GM23338 (cell line): ENCODE data around the gene ABAT. TPM values are rescaled to one million over a fixed set of nuclear protein-coding genes. Genes with fewer than 3 reads are reported as not detected.

Experiments used
- ATAC-seq: fragments of 200-7000 bp; cut with Tn5 transposase; 3 replicates; pipeline ENCODE4 v1.9.1; 2020
- DNase-seq: peaks from one replicate; pipeline ENCODE4 v3.0.0-alpha.2; 2015; ENCODE audit warnings: low spot score
- H2AFZ ChIP-seq: fragments of 200-600 bp; sonication (generic); 2 replicates; pipeline ENCODE4 v1.8.0; 2016; ENCODE audit warnings: antibody characterized with exemption, mild to moderate bottlenecking, moderate library complexity
- H3F3A ChIP-seq: fragments of 200-600 bp; sonication (generic); replicated peaks from 2 replicates; pipeline ENCODE4 v1.8.0; 2017; ENCODE audit warnings: antibody characterized with exemption, mixed run types, low read depth
- H3K27ac ChIP-seq: fragments of 200-600 bp; sonication (generic); 2 replicates; pipeline ENCODE4 v1.6.1; 2016; ENCODE audit warnings: low read depth
- H3K27me3 ChIP-seq: fragments of 200-600 bp; sonication (generic); 2 replicates; pipeline ENCODE4 v1.8.0; 2016; ENCODE audit warnings: mild to moderate bottlenecking, mixed run types, moderate library complexity; ENCODE audit not compliant: insufficient read depth
- H3K36me3 ChIP-seq: fragments of 200-600 bp; sonication (generic); 2 replicates; pipeline ENCODE4 v1.8.0; 2016; ENCODE audit warnings: mild to moderate bottlenecking; ENCODE audit not compliant: insufficient read depth
- H3K4me1 ChIP-seq: fragments of 200-600 bp; sonication (generic); 2 replicates; pipeline ENCODE4 v1.8.0; 2016; ENCODE audit warnings: mild to moderate bottlenecking, moderate library complexity; ENCODE audit not compliant: insufficient read depth
- H3K4me2 ChIP-seq: fragments of 200-600 bp; sonication (generic); 2 replicates; pipeline ENCODE4 v1.7.1; 2017; ENCODE audit warnings: mixed run types
- H3K4me3 ChIP-seq: fragments of 200-600 bp; sonication (generic); 2 replicates; pipeline ENCODE4 v1.6.1; 2016; ENCODE audit warnings: mixed run types
- H3K79me2 ChIP-seq: fragments of 200-600 bp; sonication (generic); replicated peaks from 2 replicates; pipeline ENCODE4 v1.8.0; 2017; ENCODE audit warnings: mild to moderate bottlenecking; ENCODE audit not compliant: insufficient read depth
- H3K9me2 ChIP-seq: fragments of 200-600 bp; sonication (generic); 2 replicates; pipeline ENCODE4 v1.8.0; 2017; ENCODE audit not compliant: insufficient read depth
- H4K20me1 ChIP-seq: fragments of 200-600 bp; sonication (generic); replicated peaks from 2 replicates; pipeline ENCODE4 v1.8.0; 2017; ENCODE audit warnings: mild to moderate bottlenecking; ENCODE audit not compliant: insufficient read depth
- H3K27ac Mint-ChIP-seq: 2 replicates; pipeline ENCODE4 v1.8.0; 2020; ENCODE audit warnings: inconsistent platforms, mild to moderate bottlenecking, moderate library complexity, mixed read lengths
- H3K27me3 Mint-ChIP-seq: 3 replicates; pipeline ENCODE4 v1.8.0; 2022; ENCODE audit warnings: low read depth, mild to moderate bottlenecking, moderate library complexity, mixed read lengths, inconsistent platforms; ENCODE audit not compliant: insufficient read depth, poor library complexity
- H3K36me3 Mint-ChIP-seq: 3 replicates; pipeline ENCODE4 v1.8.0; 2021; ENCODE audit warnings: low read depth, mild to moderate bottlenecking, inconsistent platforms, moderate library complexity, mixed read lengths
- H3K4me1 Mint-ChIP-seq: 3 replicates; pipeline ENCODE4 v1.8.0; 2020; ENCODE audit warnings: mild to moderate bottlenecking, inconsistent platforms, mixed read lengths
- H3K4me3 Mint-ChIP-seq: 3 replicates; pipeline ENCODE4 v1.8.0; 2021; ENCODE audit warnings: moderate library complexity, mild to moderate bottlenecking, inconsistent platforms, mixed read lengths
- H3K9me3 Mint-ChIP-seq: 3 replicates; pipeline ENCODE4 v1.8.0; 2020; ENCODE audit warnings: moderate library complexity, mild to moderate bottlenecking, inconsistent platforms, mixed read lengths
- EZH2 ChIP-seq: fragments of 200-600 bp; sonication (generic); IDR thresholded peaks from one replicate; pipeline ENCODE4 v1.8.0; 2017; ENCODE audit warnings: antibody characterized with exemption, mild to moderate bottlenecking, low read depth; ENCODE audit not compliant: unreplicated experiment
- EZH2phosphoT487 ChIP-seq: fragments of 200-600 bp; sonication (generic); IDR thresholded peaks from one replicate; pipeline ENCODE4 v1.8.1; 2018; ENCODE audit warnings: antibody characterized with exemption; ENCODE audit not compliant: unreplicated experiment
- JUNB ChIP-seq: IDR thresholded peaks from one replicate; pipeline ENCODE4 v1.6.1; 2016; ENCODE audit warnings: antibody characterized with exemption; ENCODE audit not compliant: unreplicated experiment
- NANOG ChIP-seq: IDR thresholded peaks from 2 replicates; pipeline ENCODE4 v1.6.1; 2016; ENCODE audit warnings: antibody characterized with exemption, borderline replicate concordance
- POLR2AphosphoS5 ChIP-seq: IDR thresholded peaks from 2 replicates; pipeline ENCODE4 v1.6.1; 2016; ENCODE audit warnings: antibody characterized with exemption, low read depth
- ZNF114 ChIP-seq: fragments of 250-450 bp; sonication (Bioruptor Pico); IDR thresholded peaks from 2 replicates; pipeline ENCODE4 v1.5.0; 2020; ENCODE audit warnings: mild to moderate bottlenecking, moderate library complexity
- polyA plus RNA-seq: library from polyadenylated mRNA; unstranded; fragments of >200 nt; fragmentation: Nextera tagmentation; extraction: Ambion mirVana; gene quantifications from 2 replicates; pipeline ENCODE4 v1.2.1, GENCODE V29; 2016
- total RNA-seq: library from RNA; depleted of rRNA; stranded (reverse); fragments of >200 nt; shearing (Covaris generic); gene quantifications from 2 replicates; pipeline ENCODE4 v1.2.3, GENCODE V29; 2014
- TF ChIP-seq, protein P1 (sequence below): fragments of 250-450 bp; sonication (Bioruptor Pico); IDR thresholded peaks from 2 replicates; pipeline ENCODE4 v1.5.0; 2020; ENCODE audit warnings: mild to moderate bottlenecking, moderate library complexity
- TF ChIP-seq, protein P2 (sequence below): IDR thresholded peaks from one replicate; pipeline ENCODE4 v1.6.1; 2018; ENCODE audit warnings: antibody characterized with exemption; ENCODE audit not compliant: unreplicated experiment

ABAT gene
- total and polyA plus RNA-seq, 2 experiments from 2014 or later: 4.4 to 8.8 TPM

DNA sequence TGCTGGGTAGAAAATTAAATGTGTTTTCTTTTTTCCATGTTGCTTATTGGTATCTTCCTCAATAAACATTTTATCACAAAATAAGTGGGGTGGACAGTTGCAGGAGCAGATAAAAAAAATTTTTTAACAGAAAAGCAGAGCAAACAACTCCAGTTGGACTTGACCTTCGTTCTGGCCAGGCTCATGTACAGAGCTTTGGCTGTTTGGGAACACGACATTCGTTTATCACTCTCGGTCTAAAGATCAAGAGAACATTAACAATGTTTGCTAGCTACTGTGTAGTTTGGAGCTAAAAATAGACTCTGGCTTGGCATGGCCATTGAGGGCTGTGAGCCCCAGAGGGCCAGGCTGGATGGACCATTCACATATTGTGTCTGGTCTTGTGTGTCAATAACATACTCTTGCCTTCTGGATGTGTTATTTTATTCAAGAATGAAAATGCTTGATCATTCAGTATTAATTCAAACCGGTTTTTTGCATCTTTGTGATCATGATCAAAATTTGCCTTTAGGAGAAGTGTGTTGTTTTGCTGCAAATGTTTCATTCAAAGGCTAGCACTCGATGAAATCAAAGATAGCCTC is 66.4 kb downstream of the ABAT start:
- DNase-seq: no peak
- TF ChIP-seq, protein P1, sequence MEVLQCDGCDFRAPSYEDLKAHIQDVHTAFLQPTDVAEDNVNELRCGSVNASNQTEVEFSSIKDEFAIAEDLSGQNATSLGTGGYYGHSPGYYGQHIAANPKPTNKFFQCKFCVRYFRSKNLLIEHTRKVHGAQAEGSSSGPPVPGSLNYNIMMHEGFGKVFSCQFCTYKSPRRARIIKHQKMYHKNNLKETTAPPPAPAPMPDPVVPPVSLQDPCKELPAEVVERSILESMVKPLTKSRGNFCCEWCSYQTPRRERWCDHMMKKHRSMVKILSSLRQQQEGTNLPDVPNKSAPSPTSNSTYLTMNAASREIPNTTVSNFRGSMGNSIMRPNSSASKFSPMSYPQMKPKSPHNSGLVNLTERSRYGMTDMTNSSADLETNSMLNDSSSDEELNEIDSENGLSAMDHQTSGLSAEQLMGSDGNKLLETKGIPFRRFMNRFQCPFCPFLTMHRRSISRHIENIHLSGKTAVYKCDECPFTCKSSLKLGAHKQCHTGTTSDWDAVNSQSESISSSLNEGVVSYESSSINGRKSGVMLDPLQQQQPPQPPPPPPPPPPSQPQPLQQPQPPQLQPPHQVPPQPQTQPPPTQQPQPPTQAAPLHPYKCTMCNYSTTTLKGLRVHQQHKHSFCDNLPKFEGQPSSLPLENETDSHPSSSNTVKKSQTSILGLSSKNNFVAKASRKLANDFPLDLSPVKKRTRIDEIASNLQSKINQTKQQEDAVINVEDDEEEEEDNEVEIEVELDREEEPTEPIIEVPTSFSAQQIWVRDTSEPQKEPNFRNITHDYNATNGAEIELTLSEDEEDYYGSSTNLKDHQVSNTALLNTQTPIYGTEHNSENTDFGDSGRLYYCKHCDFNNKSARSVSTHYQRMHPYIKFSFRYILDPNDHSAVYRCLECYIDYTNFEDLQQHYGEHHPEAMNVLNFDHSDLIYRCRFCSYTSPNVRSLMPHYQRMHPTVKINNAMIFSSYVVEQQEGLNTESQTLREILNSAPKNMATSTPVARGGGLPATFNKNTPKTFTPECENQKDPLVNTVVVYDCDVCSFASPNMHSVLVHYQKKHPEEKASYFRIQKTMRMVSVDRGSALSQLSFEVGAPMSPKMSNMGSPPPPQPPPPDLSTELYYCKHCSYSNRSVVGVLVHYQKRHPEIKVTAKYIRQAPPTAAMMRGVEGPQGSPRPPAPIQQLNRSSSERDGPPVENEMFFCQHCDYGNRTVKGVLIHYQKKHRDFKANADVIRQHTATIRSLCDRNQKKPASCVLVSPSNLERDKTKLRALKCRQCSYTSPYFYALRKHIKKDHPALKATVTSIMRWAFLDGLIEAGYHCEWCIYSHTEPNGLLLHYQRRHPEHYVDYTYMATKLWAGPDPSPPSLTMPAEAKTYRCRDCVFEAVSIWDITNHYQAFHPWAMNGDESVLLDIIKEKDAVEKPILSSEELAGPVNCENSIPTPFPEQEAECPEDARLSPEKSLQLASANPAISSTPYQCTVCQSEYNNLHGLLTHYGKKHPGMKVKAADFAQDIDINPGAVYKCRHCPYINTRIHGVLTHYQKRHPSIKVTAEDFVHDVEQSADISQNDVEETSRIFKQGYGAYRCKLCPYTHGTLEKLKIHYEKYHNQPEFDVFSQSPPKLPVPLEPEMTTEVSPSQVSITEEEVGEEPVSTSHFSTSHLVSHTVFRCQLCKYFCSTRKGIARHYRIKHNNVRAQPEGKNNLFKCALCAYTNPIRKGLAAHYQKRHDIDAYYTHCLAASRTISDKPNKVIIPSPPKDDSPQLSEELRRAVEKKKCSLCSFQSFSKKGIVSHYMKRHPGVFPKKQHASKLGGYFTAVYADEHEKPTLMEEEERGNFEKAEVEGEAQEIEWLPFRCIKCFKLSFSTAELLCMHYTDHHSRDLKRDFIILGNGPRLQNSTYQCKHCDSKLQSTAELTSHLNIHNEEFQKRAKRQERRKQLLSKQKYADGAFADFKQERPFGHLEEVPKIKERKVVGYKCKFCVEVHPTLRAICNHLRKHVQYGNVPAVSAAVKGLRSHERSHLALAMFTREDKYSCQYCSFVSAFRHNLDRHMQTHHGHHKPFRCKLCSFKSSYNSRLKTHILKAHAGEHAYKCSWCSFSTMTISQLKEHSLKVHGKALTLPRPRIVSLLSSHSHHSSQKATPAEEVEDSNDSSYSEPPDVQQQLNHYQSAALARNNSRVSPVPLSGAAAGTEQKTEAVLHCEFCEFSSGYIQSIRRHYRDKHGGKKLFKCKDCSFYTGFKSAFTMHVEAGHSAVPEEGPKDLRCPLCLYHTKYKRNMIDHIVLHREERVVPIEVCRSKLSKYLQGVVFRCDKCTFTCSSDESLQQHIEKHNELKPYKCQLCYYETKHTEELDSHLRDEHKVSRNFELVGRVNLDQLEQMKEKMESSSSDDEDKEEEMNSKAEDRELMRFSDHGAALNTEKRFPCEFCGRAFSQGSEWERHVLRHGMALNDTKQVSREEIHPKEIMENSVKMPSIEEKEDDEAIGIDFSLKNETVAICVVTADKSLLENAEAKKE (CRISPR knock-in tag): no peak
- TF ChIP-seq ZNF114 (CRISPR knock-in tag) (no peak), POLR2AphosphoS5 (no peak), JUNB (no peak)
- peaks cover 3% of the 10 kb centered on the region; the same call in 2 of the 3 replicates for H3K4me1 Mint-ChIP-seq
- Histone ChIP-seq H3K27me3 (no peaks in the 10 kb centered on the region), H3K4me2 (no peak overlapping the region), H3K27ac (no peak overlapping the region), H2AFZ (no peak overlapping the region), H3K36me3 (no peaks in the 10 kb centered on the region), H3K9me2 (no peaks in the 10 kb centered on the region), H3K4me1 (no peaks in the 10 kb centered on the region), H3K4me3 (no peak overlapping the region), H4K20me1 (no peaks in the 10 kb centered on the region), H3K79me2 (no peaks in the 10 kb centered on the region), H3F3A (no peaks in the 10 kb centered on the region)
- no peak for ATAC-seq
- H3K27me3 Mint-ChIP-seq: peaks cover 1% of the 10 kb centered on the region
- H3K9me3 Mint-ChIP-seq: peaks cover 3% of the 10 kb centered on the region; the same call in 2 of the 3 replicates
- no peak overlapping the region for H3K4me3 Mint-ChIP-seq
- H3K27ac Mint-ChIP-seq: no peak overlapping the region
- peaks cover 3% of the 10 kb centered on the region; the same call in 2 of the 3 replicates for H3K36me3 Mint-ChIP-seq

DNA sequence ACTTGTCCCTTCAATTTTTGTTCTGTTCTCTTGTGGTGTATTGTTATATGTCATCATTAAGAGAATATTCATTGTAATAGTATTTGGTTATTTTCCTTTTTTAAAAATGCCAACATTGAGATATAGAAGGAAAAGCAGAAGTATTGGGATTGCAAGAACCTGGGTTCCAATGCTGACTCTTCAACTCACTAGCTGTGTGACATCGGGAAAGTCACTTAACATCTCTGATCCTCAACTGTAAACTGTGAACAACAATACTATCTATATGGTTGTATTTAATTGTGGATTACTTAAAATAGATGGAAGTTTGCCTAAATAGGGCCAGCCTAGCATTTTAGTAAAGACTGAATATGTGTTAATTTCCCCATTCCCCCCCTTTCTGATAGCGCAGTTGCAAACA is 67.2 kb downstream of the ABAT start:
- DNase-seq: no peak
- ATAC-seq: no peak
- H3K27ac Mint-ChIP-seq: no peak overlapping the region
- Histone ChIP-seq H3K79me2 (no peaks in the 10 kb centered on the region), H4K20me1 (no peaks in the 10 kb centered on the region), H3K4me1 (no peaks in the 10 kb centered on the region), H3K36me3 (no peaks in the 10 kb centered on the region), H3F3A (no peaks in the 10 kb centered on the region), H3K27ac (no peak overlapping the region), H3K4me2 (no peak overlapping the region), H3K27me3 (no peaks in the 10 kb centered on the region), H3K4me3 (no peak overlapping the region), H2AFZ (no peak overlapping the region), H3K9me2 (no peaks in the 10 kb centered on the region)
- H3K9me3 Mint-ChIP-seq: peaks cover 3% of the 10 kb centered on the region; the same call in 2 of the 3 replicates
- peaks cover 2% of the 10 kb centered on the region; the same call in 1 of the 3 replicates for H3K36me3 Mint-ChIP-seq
- H3K27me3 Mint-ChIP-seq: peaks cover 1% of the 10 kb centered on the region
- TF ChIP-seq JUNB (no peak), POLR2AphosphoS5 (no peak), EZH2 (no peak), NANOG (no peak), EZH2phosphoT487 (no peak)
- TF ChIP-seq, protein P2, sequence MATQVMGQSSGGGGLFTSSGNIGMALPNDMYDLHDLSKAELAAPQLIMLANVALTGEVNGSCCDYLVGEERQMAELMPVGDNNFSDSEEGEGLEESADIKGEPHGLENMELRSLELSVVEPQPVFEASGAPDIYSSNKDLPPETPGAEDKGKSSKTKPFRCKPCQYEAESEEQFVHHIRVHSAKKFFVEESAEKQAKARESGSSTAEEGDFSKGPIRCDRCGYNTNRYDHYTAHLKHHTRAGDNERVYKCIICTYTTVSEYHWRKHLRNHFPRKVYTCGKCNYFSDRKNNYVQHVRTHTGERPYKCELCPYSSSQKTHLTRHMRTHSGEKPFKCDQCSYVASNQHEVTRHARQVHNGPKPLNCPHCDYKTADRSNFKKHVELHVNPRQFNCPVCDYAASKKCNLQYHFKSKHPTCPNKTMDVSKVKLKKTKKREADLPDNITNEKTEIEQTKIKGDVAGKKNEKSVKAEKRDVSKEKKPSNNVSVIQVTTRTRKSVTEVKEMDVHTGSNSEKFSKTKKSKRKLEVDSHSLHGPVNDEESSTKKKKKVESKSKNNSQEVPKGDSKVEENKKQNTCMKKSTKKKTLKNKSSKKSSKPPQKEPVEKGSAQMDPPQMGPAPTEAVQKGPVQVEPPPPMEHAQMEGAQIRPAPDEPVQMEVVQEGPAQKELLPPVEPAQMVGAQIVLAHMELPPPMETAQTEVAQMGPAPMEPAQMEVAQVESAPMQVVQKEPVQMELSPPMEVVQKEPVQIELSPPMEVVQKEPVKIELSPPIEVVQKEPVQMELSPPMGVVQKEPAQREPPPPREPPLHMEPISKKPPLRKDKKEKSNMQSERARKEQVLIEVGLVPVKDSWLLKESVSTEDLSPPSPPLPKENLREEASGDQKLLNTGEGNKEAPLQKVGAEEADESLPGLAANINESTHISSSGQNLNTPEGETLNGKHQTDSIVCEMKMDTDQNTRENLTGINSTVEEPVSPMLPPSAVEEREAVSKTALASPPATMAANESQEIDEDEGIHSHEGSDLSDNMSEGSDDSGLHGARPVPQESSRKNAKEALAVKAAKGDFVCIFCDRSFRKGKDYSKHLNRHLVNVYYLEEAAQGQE: no peak
- H3K4me1 Mint-ChIP-seq: peaks cover under 1% of the 10 kb centered on the region; the same call in 2 of the 3 replicates
- H3K4me3 Mint-ChIP-seq: no peak overlapping the region
